Bronchus fibroblast of lung (primary cell): Measurements from ENCODE around the gene GNGT2. TPM values are rescaled to one million over a fixed set of nuclear protein-coding genes. Genes with fewer than 3 reads are reported as not detected.

Source experiments
- total RNA-seq: library from RNA; depleted of rRNA; stranded (reverse); fragments of >200 nt; gene quantifications from 2 replicates; pipeline ENCODE4 v1.2.3, GENCODE V29; 2015

GNGT2 gene
- total RNA-seq = 0.17 and 1.0 TPM in 2 replicates

DNA sequence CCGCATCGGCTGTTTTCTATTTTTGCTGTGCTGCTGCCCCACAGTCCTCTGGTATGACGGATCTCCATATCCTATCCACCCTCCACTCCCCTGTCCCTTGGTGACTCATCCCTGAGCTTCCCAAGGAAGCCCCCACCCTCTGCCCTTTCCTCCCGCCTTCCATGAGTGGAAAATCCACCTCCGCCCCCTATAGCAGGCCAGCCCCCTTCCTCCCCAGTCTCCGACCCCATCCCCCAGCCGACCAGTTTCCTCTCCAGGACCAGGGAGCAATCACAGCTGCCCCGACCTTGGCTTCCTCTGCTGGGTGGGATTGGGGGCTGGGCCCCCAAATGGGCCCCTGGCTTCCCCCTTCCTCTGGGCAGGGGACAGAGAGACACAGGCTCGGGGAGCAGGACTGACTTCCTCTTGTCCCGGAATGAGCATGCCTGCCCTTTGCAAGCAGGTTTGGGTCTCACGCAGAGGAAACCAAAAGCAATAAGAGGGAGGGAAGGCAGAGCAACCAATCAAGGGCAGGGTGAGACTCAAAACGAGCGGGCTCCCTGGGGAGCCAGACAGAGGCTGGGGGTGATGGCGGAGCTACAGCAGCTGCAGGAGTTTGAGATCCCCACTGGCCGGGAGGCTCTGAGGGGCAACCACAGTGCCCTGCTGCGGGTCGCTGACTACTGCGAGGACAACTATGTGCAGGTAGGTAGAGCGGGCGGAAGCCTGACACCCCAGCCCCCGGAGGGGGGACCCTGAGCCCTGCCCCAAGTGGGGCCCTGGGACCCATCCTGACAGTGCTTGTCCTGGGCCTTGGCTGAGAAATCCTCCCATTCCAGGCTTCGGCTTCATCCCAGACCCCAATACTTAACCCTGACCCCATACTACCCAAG, at the start of gene GNGT2, which contains the start of gene ABI3:
TSS of gene GNGT2 (minus strand) at position 417 of the 872 bp plus-strand sequence. CDS start 3,152 bp downstream, outside the sequence.
TSS of gene ABI3 (plus strand) at position 550 of the 872 bp plus-strand sequence. CDS start at position 568, 18 bp downstream.

DNA sequence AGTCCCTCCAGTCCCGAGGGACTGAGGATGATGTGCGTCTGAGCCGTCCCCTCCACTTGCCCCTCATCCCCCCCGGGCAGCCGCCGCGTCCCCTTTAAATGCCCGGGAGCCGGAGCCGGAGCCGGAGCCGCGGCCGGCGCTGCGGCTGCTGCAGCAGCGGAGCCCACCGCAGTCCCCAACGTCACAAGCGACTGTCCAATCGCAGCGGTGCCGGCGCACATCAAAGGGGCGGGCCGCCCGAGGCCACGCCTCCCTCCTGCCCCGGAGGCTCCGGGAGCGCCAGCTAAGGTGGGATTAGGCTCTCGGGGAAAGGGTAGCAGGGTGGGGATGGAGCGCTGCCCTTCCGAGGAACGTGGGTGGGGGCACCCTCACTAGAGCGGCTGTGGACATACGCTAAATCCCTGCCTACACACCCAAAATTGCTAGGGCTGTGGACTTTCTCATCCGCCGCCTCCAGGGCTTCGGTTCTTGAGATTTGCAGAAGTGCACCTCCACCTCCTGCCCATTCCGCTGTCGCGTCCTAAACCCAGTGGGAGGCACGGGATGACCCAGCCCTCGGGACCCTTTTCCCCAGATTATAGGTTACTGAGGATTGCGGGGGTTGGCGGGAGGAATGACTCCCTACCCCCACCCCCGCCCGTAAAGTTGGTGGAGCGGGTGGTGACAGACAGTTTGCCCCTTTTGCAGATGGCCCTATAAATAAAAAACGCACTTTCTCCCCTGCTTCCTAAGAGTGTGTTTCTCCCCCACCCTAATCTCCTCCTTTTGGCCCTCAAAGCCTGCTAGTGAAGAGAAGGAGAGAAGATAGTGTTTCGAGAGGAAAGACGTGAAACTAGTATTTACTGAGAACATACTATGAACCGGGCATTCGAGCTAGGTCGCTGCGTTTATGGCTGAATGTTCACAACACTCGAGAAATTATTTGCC, 20.5 kb upstream of the GNGT2 start, which contains the start of gene PHOSPHO1:
TSS of gene PHOSPHO1 (minus strand) at position 152 of the 927 bp plus-strand sequence. CDS start 4,096 bp downstream, outside the sequence.

Other genes starting within 250 kb of the GNGT2 start
- gene GIP, start 242.0 kb downstream of the GNGT2 start, total RNA-seq = not detected in 2 replicates
- gene IGF2BP1, start 213.2 kb downstream of the GNGT2 start, total RNA-seq = 9.7 and 10.3 TPM in 2 replicates
- gene B4GALNT2, start 77.8 kb downstream of the GNGT2 start, total RNA-seq = not detected in 2 replicates
- gene ABI3, start 133 bp upstream of the GNGT2 start, total RNA-seq = 2.2 and 3.4 TPM in 2 replicates
- 0.34 and 1.3 TPM in 2 replicates for gene PHOSPHO1, start 20.2 kb upstream of the GNGT2 start, total RNA-seq
- gene ZNF652, start 151.7 kb upstream of the GNGT2 start, total RNA-seq = 4.8 and 4.9 TPM in 2 replicates
- 194 and 197 TPM in 2 replicates for gene PHB1, start 204.3 kb upstream of the GNGT2 start, total RNA-seq